DOHH2 (cell line): ENCODE measurements around the gene CTNS.

Source experiments
- EZH2phosphoT487 ChIP-seq: fragments of 200-600 bp; sonication (generic); IDR thresholded peaks from 2 replicates; pipeline ENCODE4 v1.6.1; 2017; ENCODE audit warnings: borderline replicate concordance, mild to moderate bottlenecking, antibody characterized with exemption, low read length, moderate library complexity, mixed read lengths
- TF ChIP-seq, protein P1 (sequence below): fragments of 200-600 bp; sonication (generic); IDR thresholded peaks from one replicate; pipeline ENCODE4 v1.5.1; 2014; ENCODE audit warnings: antibody characterized with exemption, mild to moderate bottlenecking, low read depth, low read length; ENCODE audit not compliant: poor library complexity, severe bottlenecking

DNA sequence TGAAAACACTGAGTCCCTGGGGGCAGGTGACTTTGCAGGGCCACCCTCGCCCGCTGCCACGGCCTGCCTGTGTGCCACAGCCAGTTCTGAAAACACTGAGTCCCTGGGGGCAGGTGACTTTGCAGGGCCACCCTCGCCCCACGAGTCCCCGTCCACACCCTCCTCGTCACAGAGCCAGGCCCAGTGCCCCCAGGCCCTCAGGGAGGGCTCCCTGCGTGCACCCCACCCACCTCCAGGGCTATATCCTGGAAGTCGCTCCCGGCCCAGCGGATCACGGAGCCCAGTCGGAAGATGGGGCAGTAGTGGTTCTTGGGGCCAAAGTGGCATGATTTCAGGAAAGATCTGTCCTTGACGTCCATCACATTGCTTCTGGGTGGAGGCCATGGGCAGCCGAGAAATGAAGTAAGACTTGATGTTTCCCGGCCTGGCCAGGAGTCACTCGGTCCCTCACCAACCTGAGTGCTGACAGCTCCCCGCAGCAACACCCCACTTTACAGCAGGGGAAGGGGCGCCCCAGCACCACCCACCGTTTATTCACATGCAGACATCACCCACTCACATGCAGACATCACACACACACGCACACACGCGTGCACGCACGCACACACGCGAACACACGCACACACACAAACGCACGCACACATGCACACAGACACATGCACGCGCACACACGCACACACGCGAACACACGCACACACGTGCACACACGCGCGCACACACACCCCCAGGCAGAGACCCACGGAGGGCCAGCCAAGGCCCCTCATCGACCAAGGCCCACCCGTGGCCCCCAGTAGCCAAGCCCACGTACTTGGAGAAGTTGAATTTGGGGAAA is 52.9 kb downstream of the CTNS start:
- TF ChIP-seq, protein P1, sequence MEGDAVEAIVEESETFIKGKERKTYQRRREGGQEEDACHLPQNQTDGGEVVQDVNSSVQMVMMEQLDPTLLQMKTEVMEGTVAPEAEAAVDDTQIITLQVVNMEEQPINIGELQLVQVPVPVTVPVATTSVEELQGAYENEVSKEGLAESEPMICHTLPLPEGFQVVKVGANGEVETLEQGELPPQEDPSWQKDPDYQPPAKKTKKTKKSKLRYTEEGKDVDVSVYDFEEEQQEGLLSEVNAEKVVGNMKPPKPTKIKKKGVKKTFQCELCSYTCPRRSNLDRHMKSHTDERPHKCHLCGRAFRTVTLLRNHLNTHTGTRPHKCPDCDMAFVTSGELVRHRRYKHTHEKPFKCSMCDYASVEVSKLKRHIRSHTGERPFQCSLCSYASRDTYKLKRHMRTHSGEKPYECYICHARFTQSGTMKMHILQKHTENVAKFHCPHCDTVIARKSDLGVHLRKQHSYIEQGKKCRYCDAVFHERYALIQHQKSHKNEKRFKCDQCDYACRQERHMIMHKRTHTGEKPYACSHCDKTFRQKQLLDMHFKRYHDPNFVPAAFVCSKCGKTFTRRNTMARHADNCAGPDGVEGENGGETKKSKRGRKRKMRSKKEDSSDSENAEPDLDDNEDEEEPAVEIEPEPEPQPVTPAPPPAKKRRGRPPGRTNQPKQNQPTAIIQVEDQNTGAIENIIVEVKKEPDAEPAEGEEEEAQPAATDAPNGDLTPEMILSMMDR: no peak
- TF ChIP-seq EZH2phosphoT487: no peak
